ENCODE measurements around the gene CTNNBL1. TPM values are rescaled to one million over a fixed set of nuclear protein-coding genes. Genes with fewer than 3 reads are reported as not detected.

Gene CTNNBL1
- total and polyA plus RNA-seq, 2 donors (not counting 3 experiments of a cell fraction or from before 2014, with no cell fraction given), result 20.8 to 60.2 TPM

DNA sequence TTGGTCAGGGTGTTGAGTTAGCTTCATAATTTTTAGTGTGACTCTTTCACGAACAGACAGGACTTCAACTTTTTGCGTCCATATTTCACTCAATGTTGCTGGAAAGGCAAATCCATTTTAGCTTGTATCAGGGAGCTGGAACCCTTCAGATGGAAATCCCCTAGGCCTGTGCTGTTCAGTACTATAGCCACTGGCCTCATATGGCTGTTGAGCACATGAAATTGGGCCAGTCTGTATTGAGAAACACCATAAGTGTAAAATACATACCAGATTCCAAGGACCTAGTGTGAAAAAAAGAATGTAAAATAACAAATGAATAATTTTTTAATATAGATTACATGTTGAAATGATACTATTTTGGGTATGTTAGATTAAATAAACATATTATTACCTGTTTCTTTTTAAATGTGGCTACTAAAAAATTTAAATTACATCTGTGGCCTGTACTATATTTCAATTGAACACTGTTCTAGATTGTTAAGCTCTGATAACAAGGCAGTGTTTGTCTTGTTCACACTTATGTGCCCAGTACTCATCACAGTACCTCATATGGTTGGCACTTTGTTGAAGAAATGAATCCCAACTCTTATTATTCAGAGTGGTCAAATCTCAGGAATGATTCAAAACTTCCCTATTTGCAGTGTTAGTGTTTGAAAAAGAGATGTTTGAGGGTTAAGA, 34.3 kb downstream of the CTNNBL1 start:
- H3K4me1 ChIP-seq (ENCODE audit: control insufficient read depth, extremely low read depth, insufficient read depth, low read length), result no peaks in the 10 kb centered on the region
- H2AFZ ChIP-seq (ENCODE audit: low read depth, low read length), result no peak overlapping the region
- no peaks in the 10 kb centered on the region for H3K9me3 ChIP-seq (replicated peaks; ENCODE audit: control insufficient read depth, insufficient read depth, low read length)
- no peak overlapping the region for H3K4me3 ChIP-seq (replicated peaks in 1 of 3; ENCODE audit: insufficient read depth in 1 of 3, low read depth in 1 of 3, low read length in 3 of 3)
- H3K9me1 ChIP-seq (replicated peaks; ENCODE audit: control insufficient read depth, extremely low read depth, insufficient read depth, low read length), result no peaks in the 10 kb centered on the region
- intact Hi-C loops (cut with micrococcal nuclease) (no loop called here), dilution Hi-C loops (cut with MboI; ENCODE audit: extremely low pct_ligation_motif_present, low sequenced_read_pairs) (no loop called here)
- no peak overlapping the region for H3K27ac ChIP-seq (ENCODE audit: insufficient read depth, low read depth, low read length)
- TF ChIP-seq FOS (IDR thresholded peaks at IDR 0.05; ENCODE audit: borderline replicate concordance, insufficient read depth, low read length) (no peak), GATA2 (IDR thresholded peaks at IDR 0.05; ENCODE audit: insufficient read depth, insufficient read length, low read depth, low read length) (no peak), JUN (IDR thresholded peaks at IDR 0.05; ENCODE audit: borderline replicate concordance, insufficient read depth, insufficient read length, low read depth) (no peak), CTCF (IDR thresholded peaks at IDR 0.05; ENCODE audit: extremely low read depth in 1 of 2, insufficient read depth in 1 of 2, low read depth in 1 of 2, low read length in 2 of 2) (no peak), MYC (IDR thresholded peaks at IDR 0.05; ENCODE audit: low read depth, low read length) (no peak), POLR2A (IDR thresholded peaks at IDR 0.05; ENCODE audit: low read depth, low read length) (no peak)
- TF ChIP-seq, protein P1, sequence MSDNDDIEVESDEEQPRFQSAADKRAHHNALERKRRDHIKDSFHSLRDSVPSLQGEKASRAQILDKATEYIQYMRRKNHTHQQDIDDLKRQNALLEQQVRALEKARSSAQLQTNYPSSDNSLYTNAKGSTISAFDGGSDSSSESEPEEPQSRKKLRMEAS (IDR thresholded peaks at IDR 0.05; ENCODE audit: insufficient read depth, insufficient read length), result no peak
- H3K79me2 ChIP-seq (ENCODE audit: control insufficient read depth, insufficient read depth, low read length), result peaks cover 1% of the 10 kb centered on the region
- FAIRE-seq, result no peak
- CTCF ChIA-PET, result interaction anchor here (2.6 kb wide), 1 partner anchor 7 kb away, joined by 11 read pairs; no protein-coding TSS in a partner anchor
- no peaks in the 10 kb centered on the region for H3K27me3 ChIP-seq (ENCODE audit: control insufficient read depth in 2 of 2, insufficient read depth in 2 of 2, low read length in 2 of 2)
- peaks cover 3% of the 10 kb centered on the region for H4K20me1 ChIP-seq (replicated peaks; ENCODE audit: control insufficient read depth, extremely low read depth, insufficient read depth, low read length)
- no peak overlapping the region for H3K9ac ChIP-seq (replicated peaks; ENCODE audit: extremely low read depth, insufficient read depth, low read length)
- no peak for DNase-seq (ENCODE audit: low read depth, low spot score)
- no TSS peak for BruUV-seq (replicated peaks)
- H3K36me3 ChIP-seq (ENCODE audit: control insufficient read depth in 2 of 2, extremely low read depth in 1 of 2, insufficient read depth in 2 of 2, low read length in 2 of 2), result no peaks in the 10 kb centered on the region
- POLR2A ChIA-PET, result no interaction called here
- no peak overlapping the region for H3K4me2 ChIP-seq (ENCODE audit: insufficient read depth, low read length)
